Measurements from ENCODE around the gene EP400.

GRCh38 chr12:131983554-131983953, 33.8 kb downstream of the EP400 start:
- TF ChIP-seq SIN3A (conservative IDR thresholded peaks at IDR 0.05 in 1 of 2, IDR thresholded peaks at IDR 0.05 in 1 of 2; ENCODE audit: low read depth in 1 of 2, low read length in 2 of 2): no peak
- TF ChIP-seq CTCF (IDR thresholded peaks at IDR 0.05; ENCODE audit: control extremely low read depth in 1 of 3, insufficient read depth in 1 of 3, low read depth in 1 of 3, low read length in 3 of 3): no peak

Measured in H1 (cell line).